ENCODE results near the gene PATL2. TPM values are rescaled to one million over a fixed set of nuclear protein-coding genes. Genes with fewer than 3 reads are reported as not detected.
A peak's percentile ranks its signal among the peaks of the same experiment; 100 is the strongest.
"Not testable (repeated sequence)": the region's sequence is repeated elsewhere in the genome, so short reads cannot be mapped to it uniquely, and the experiment has no call there.

Gene PATL2
- 10 to 100 TPM; 50.8 to 52.9 TPM for total RNA-seq

GRCh38 chr15:44711096-44711742 is at the start of gene PATL2, which contains the start of gene B2M:
TSS of gene PATL2 (minus strand) at chr15:44711323. CDS start at chr15:44676490, 34,833 bp downstream.
TSS of gene B2M (plus strand) at chr15:44711517. CDS start at chr15:44711547, 30 bp downstream.
- H3K4me1 Mint-ChIP-seq (ENCODE audit: low read depth): peaks cover 34% of the 10 kb centered on the region
- no peaks in the 10 kb centered on the region for H3K9me3 Mint-ChIP-seq
- H3K36me3 Mint-ChIP-seq (ENCODE audit: insufficient read depth in 2 of 2): peaks cover 43 to 58% of the 10 kb centered on the region in 2 donors
- no peaks in the 10 kb centered on the region for H3K27me3 Mint-ChIP-seq (ENCODE audit: low read depth)
- ATAC-seq (replicated peaks in 1 of 2): peak; percentile 84 to 87
- H3K4me3 Mint-ChIP-seq: peak within 1 kb of the TSS; percentile 85 to 99
- H3K27ac Mint-ChIP-seq: peak within 1 kb of the TSS; percentile 100
- peak; percentile 94 to 96 for DNase-seq

GRCh38 chr15:44753345-44753744 is 42.2 kb upstream of the PATL2 start:
- Mint-ChIP-seq H3K4me1 (ENCODE audit: low read depth) (peaks cover 21% of the 10 kb centered on the region), H3K27me3 (ENCODE audit: low read depth) (no peaks in the 10 kb centered on the region), H3K9me3 (peaks cover 8 to 9% of the 10 kb centered on the region in 2 donors), H3K36me3 (ENCODE audit: insufficient read depth in 2 of 2) (peaks cover 13 to 45% of the 10 kb centered on the region in 2 donors), H3K27ac (no peak overlapping the region), H3K4me3 (no peak overlapping the region)
- ATAC-seq (replicated peaks in 1 of 2) (no peak), DNase-seq (no peak)

- not testable (repeated sequence) for DNase-seq; ATAC-seq (replicated peaks in 1 of 2); H3K4me1 Mint-ChIP-seq (ENCODE audit: low read depth); H3K27me3 Mint-ChIP-seq (ENCODE audit: low read depth); H3K4me3 Mint-ChIP-seq; H3K27ac Mint-ChIP-seq
- Mint-ChIP-seq H3K9me3 (peaks cover 4 to 11% of the 10 kb centered on the region in 2 donors), H3K36me3 (ENCODE audit: insufficient read depth in 2 of 2) (peaks cover 8 to 32% of the 10 kb centered on the region in 2 donors)
Measured at GRCh38 chr15:44743454-44743853, 32.3 kb upstream of the PATL2 start.

GRCh38 chr15:44739222-44739847 is 28.2 kb upstream of the PATL2 start:
- not testable (repeated sequence) for H3K9me3 Mint-ChIP-seq; DNase-seq; H3K27me3 Mint-ChIP-seq (ENCODE audit: low read depth); ATAC-seq (replicated peaks in 1 of 2)
- Mint-ChIP-seq H3K36me3 (ENCODE audit: insufficient read depth in 2 of 2) (peaks cover 3 to 21% of the 10 kb centered on the region in 2 donors), H3K4me1 (ENCODE audit: low read depth) (peaks cover 39% of the 10 kb centered on the region), H3K4me3 (peak overlapping the region in 1 of 2 donors; percentile 15), H3K27ac (peak overlapping the region; percentile 24)

- no peak for ATAC-seq (replicated peaks in 1 of 2)
- Mint-ChIP-seq H3K4me1 (ENCODE audit: low read depth) (peaks cover 48% of the 10 kb centered on the region), H3K4me3 (peak overlapping the region; percentile 69 to 79), H3K9me3 (peaks cover 2% of the 10 kb centered on the region in 2 donors), H3K27ac (peak overlapping the region; percentile 85), H3K36me3 (ENCODE audit: insufficient read depth in 2 of 2) (peaks cover 4 to 23% of the 10 kb centered on the region in 2 donors), H3K27me3 (ENCODE audit: low read depth) (no peaks in the 10 kb centered on the region)
- no peak for DNase-seq
Measured at GRCh38 chr15:44738340-44738984, 27.3 kb upstream of the PATL2 start.

- Mint-ChIP-seq H3K4me3 (peak within 1 kb of the TSS; percentile 76 to 94), H3K36me3 (ENCODE audit: insufficient read depth in 2 of 2) (peaks cover 6 to 27% of the 10 kb centered on the region in 2 donors), H3K27me3 (ENCODE audit: low read depth) (no peaks in the 10 kb centered on the region), H3K27ac (peak within 1 kb of the TSS; percentile 100), H3K9me3 (no peaks in the 10 kb centered on the region), H3K4me1 (ENCODE audit: low read depth) (peaks cover 65% of the 10 kb centered on the region)
- peak; percentile 27 to 31 for ATAC-seq (replicated peaks in 1 of 2)
- DNase-seq: no peak
Measured at GRCh38 chr15:44736181-44736765, 25.1 kb upstream of the PATL2 start, which contains the start of gene TRIM69. TSS of gene TRIM69 (plus strand) at chr15:44736528. CDS start at chr15:44736705, 177 bp downstream.

GRCh38 chr15:44735482-44736180 is 24.5 kb upstream of the PATL2 start:
- Mint-ChIP-seq H3K27ac (peak overlapping the region; percentile 100), H3K9me3 (no peaks in the 10 kb centered on the region), H3K36me3 (ENCODE audit: insufficient read depth in 2 of 2) (peaks cover 7 to 24% of the 10 kb centered on the region in 2 donors), H3K4me3 (peak overlapping the region; percentile 76 to 94), H3K4me1 (ENCODE audit: low read depth) (peaks cover 70% of the 10 kb centered on the region), H3K27me3 (ENCODE audit: low read depth) (no peaks in the 10 kb centered on the region)
- ATAC-seq (replicated peaks in 1 of 2) (peak; percentile 76 to 78), DNase-seq (peak; percentile 66 to 71)

GRCh38 chr15:44734839-44735481 is 23.8 kb upstream of the PATL2 start:
- DNase-seq (no peak), ATAC-seq (replicated peaks in 1 of 2) (peak; percentile 13 to 17)
- Mint-ChIP-seq H3K9me3 (no peaks in the 10 kb centered on the region), H3K36me3 (ENCODE audit: insufficient read depth in 2 of 2) (peaks cover 8 to 21% of the 10 kb centered on the region in 2 donors), H3K4me1 (ENCODE audit: low read depth) (peaks cover 73% of the 10 kb centered on the region), H3K27me3 (ENCODE audit: low read depth) (no peaks in the 10 kb centered on the region), H3K4me3 (peak overlapping the region; percentile 76 to 94), H3K27ac (peak overlapping the region; percentile 100)

- peak overlapping the region; percentile 100 for H3K27ac Mint-ChIP-seq
- peaks cover 75% of the 10 kb centered on the region for H3K4me1 Mint-ChIP-seq (ENCODE audit: low read depth)
- no peaks in the 10 kb centered on the region for H3K27me3 Mint-ChIP-seq (ENCODE audit: low read depth)
- no peaks in the 10 kb centered on the region for H3K9me3 Mint-ChIP-seq
- peak overlapping the region; percentile 99 to 100 for H3K4me3 Mint-ChIP-seq
- DNase-seq: peak; percentile 52 to 58
- peaks cover 15 to 23% of the 10 kb centered on the region in 2 donors for H3K36me3 Mint-ChIP-seq (ENCODE audit: insufficient read depth in 2 of 2)
- ATAC-seq (replicated peaks in 1 of 2): no peak
Measured at GRCh38 chr15:44729408-44730127, 18.4 kb upstream of the PATL2 start.

- Mint-ChIP-seq H3K36me3 (ENCODE audit: insufficient read depth in 2 of 2) (peaks cover 15 to 23% of the 10 kb centered on the region in 2 donors), H3K27me3 (ENCODE audit: low read depth) (no peaks in the 10 kb centered on the region), H3K4me1 (ENCODE audit: low read depth) (peaks cover 75% of the 10 kb centered on the region)
Measured at GRCh38 chr15:44728576-44729407, 17.7 kb upstream of the PATL2 start.

GRCh38 chr15:44728232-44728575 is 17.1 kb upstream of the PATL2 start:
- peak overlapping the region; percentile 99 to 100 for H3K4me3 Mint-ChIP-seq
- peaks cover 73% of the 10 kb centered on the region for H3K4me1 Mint-ChIP-seq (ENCODE audit: low read depth)
- DNase-seq; ATAC-seq (replicated peaks in 1 of 2); H3K9me3 Mint-ChIP-seq; H3K27me3 Mint-ChIP-seq (ENCODE audit: low read depth): not testable (repeated sequence)
- H3K27ac Mint-ChIP-seq: peak overlapping the region; percentile 100
- peaks cover 15 to 23% of the 10 kb centered on the region in 2 donors for H3K36me3 Mint-ChIP-seq (ENCODE audit: insufficient read depth in 2 of 2)

More at GRCh38 chr15:44728576-44729407, 17.7 kb upstream of the PATL2 start:
- peak; percentile 95 for DNase-seq
- peak; percentile 74 to 76 for ATAC-seq (replicated peaks in 1 of 2)
- Mint-ChIP-seq H3K4me3 (peak overlapping the region; percentile 99 to 100), H3K9me3 (no peaks in the 10 kb centered on the region), H3K27ac (peak overlapping the region; percentile 100)
